Fibroblast of the conjunctiva (primary cell): Measurements from ENCODE around the gene CAMTA2.
A peak's percentile ranks its signal among the peaks of the same experiment; 100 is the strongest.

ENCODE experiments used
- DNase-seq: peaks from one replicate; pipeline ENCODE4 v3.0.0-alpha.2; 2010; ENCODE audit warnings: low read depth

CAMTA2 gene

DNA sequence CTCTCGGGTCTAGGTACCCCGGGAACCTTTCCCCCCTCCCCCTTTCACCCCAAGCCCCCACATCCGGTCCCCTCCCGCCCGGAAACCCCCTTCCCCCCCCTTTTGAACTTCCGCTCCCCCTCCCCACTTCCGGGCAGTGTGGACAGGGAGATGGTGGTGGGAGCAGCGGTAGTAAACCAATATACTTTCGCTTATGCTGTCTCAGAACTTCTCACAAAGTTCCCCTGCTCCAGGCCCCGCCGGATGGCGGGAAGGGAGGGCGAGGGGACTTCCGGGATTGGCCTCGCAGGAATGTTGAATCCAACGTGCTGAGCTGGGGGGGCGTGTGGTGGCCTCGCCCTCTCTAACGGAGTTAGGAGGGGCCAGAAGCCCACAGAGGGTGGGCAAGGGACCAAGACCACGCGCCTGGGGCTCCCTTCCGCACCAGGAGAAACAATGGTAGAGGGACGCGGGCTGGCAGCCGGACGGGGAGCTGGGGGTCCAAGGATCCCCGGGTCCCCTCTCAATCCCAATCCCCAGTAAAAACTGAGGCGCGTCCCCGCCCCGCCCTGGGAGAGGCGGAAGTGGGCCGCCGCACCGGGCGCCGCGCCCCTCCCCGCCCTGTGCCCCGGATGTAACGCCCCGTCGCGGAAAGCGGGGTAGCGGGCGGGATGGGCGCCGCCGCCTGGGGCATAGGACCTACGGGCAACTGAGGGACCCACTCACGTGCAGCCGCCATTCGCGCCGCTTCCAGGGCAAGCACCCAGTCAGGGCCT lies 39.9 kb downstream of the CAMTA2 start:
- DNase-seq: no peak

GRCh38 chr17:4947010-4947410 lies 40.5 kb downstream of the CAMTA2 start:
- DNase-seq: no peak

GRCh38 chr17:4946312-4946976 lies 41.0 kb downstream of the CAMTA2 start:
- no peak for DNase-seq

GRCh38 chr17:4945944-4946280 lies 41.6 kb downstream of the CAMTA2 start:
- DNase-seq: no peak

- peak; percentile 86 for DNase-seq
Measured at GRCh38 chr17:4945176-4945943, 42.1 kb downstream of the CAMTA2 start.

GRCh38 chr17:4944554-4945175 lies 42.8 kb downstream of the CAMTA2 start:
- no peak for DNase-seq

- DNase-seq: no peak
Measured at GRCh38 chr17:4944163-4944553, 43.3 kb downstream of the CAMTA2 start.

GRCh38 chr17:4942760-4943508 lies 44.5 kb downstream of the CAMTA2 start:
- no peak for DNase-seq

DNA sequence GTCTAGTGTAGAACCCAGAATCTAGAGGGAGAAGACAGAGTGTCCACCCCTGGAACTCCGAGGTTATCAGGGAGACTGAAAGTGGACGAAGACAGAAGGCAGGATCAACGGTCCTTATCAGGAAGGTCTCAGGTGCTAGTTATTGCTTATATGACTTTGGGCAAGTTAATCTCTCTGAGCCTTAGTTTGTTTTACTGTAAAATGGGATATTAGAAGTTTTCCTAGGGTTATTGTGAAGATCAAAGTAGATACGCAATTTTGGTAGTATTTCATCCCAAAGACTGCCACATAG lies 46.2 kb downstream of the CAMTA2 start:
- no peak for DNase-seq

DNA sequence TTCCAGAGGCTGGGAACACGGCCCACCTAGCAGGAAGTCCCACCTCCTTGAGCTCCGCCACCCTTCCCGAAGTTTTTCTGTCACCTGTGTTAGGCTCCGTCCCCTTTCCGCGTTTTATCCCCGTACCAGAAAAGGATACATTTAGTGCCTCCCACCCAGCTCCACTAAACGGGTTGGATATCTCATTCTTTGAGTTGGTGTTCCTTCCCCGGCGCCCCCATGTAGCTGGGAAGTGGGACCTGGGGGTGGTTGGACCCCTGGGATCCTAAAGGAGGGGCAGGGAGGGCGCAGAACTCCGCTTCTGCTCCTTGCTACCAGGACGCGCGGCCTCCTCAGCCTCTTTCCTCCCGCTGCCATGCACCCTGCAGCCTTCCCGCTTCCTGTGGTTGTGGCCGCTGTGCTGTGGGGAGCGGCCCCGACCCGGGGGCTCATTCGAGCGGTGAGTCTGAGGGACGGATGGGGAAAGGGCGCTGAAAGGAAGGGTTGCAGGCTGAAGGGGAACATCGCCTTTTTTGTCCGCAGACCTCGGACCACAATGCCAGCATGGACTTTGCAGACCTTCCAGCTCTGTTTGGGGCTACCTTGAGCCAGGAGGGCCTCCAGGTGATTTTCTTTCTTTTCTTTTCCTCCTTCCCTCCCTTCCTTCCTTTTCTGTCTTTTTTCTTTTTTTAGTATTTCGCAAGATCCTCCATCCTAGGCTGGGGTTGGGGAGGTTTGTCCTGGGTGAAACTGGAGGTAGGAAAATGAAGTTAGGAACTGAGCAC lies 46.7 kb downstream of the CAMTA2 start:
- DNase-seq: no peak

GRCh38 chr17:4939796-4940554 lies 47.5 kb downstream of the CAMTA2 start, which contains the start of the genes RNF167 and SLC25A11:
TSS of gene RNF167 (plus strand) at chr17:4940268. CDS start at chr17:4940910, 642 bp downstream.
TSS of gene SLC25A11 (minus strand) at chr17:4940046. CDS start at chr17:4939910, 136 bp downstream.
- peak; percentile 100 for DNase-seq

DNA sequence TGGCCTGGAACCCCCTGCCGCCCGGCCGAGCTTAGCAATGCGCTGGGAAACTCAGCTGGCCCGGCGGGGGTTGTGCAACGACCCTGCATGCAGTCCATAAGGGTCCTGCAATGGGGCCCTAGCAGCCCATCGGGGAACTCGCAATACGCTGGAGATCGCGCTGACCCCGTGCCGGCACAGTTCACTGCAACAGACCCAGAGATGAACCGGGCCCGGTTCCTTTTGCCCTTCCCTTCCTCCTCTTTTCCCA lies 48.0 kb downstream of the CAMTA2 start:
- DNase-seq: no peak

DNA sequence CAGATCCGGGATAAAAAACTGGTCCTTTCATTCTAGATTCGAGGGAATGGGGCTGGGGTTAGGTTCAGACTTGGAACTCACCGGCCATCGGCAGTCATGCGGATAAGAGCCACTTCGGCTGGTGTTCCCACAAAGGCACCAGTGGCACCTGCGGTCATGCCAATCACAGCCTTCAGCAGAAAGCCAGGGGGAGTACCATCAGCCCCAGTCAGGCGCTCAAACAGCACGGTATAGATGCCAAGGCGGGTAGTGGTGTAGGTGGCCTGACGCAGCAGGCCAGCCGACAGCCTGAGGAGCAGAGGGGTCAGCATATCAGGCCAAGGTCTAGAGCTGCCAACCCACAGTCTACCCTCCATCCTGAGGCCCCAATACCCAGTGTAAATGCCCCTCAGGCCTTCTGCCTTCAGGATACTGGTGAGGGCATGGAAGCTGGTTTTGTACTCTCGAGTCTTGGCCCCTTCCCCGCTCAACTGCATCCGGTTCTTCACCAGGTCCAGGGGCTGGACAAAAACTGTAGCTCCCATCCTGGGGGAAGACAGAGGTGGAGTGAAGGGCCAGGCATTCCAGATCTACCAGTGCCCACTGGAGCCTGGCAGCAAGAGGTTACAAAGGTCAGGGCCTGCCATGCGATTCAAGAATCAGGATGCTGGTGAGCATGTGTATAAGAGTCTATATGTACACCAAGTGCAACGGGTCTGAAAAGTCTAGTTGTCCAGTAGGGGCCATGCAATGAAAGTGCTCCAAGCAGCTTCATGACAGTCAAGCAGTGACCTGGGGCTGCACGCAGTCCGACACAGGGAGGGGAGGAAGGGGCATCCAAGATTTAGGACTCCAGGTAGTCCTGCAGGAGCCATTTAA lies 48.6 kb downstream of the CAMTA2 start:
- no peak for DNase-seq

GRCh38 chr17:4938069-4938491 lies 49.4 kb downstream of the CAMTA2 start:
- DNase-seq: no peak

DNA sequence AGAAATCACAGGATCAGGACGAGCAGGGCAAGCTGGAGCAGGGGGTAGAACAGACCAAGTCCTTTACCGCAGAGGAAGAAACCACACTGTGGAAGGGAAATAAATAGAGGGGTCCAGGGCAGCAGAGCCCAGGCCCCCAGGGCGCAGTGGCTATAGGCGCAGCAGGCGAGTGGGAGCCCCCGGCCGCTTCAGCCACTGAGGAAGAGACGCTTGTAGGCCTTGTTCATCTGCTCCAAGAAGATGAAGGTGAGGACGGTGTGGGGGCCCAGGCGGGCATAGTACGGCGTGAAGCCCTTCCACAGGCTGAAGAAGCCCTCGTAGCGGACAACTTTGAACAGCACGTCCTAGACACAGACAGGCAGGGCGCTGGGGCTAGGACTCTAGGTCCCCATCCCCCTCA lies 49.9 kb downstream of the CAMTA2 start:
- DNase-seq: no peak

DNA sequence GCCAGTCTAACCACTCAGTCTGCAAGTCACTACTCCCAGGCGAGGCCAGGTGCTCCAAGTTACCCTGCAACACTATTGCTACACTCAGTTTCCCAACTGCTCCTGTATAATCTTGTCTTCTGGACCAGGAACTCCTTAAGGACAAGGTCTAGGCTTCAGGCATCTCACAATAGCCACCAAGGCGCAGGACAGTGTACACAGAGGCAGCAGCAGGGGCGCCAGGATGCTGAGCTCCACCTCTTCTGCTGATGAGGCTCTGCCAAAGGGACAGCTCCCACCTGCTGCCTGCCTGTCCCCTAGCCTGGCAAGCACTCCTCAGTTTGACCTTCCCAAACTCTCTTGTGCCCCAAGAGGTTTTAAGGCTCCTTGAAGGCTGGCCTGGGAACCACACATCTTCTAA lies 51.0 kb downstream of the CAMTA2 start:
- no peak for DNase-seq

- no peak for DNase-seq
Measured at GRCh38 chr17:4935650-4936049, 51.8 kb downstream of the CAMTA2 start.

DNA sequence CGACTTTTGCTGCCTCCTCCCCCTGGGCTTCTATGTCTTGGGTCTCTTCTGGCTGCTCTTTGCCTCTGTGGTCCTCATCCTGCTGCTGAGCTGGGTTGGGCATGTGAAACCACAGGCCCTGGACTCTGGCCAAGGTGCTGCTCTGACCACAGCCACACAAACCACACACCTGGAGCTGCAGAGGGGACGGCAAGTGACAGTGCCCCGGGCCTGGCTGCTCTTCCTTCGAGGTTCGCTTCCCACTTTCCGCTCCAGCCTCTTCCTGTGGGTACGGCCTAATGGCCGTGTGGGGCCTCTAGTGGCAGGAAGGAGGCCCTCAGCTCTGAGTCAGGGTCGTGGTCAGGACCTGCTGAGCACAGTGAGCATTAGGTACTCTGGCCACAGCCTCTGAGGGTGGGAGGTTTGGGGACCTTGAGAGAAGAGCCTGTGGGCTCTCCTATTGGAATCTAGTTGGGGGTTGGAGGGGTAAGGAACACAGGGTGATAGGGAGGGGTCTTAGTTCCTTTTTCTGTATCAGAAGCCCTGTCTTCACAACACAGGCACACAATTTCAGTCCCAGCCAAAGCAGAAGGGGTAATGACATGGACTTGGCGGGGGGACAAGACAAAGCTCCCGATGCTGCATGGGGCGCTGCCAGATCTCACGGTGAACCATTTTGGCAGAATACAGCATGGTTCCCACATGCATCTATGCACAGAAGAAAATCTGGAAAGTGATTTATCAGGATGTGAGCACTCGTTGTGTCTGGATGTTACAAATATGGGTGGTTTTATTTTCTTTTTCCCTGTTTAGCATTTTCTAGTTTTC lies 53.1 kb downstream of the CAMTA2 start:
- no peak for DNase-seq

GRCh38 chr17:4933646-4934045 lies 53.8 kb downstream of the CAMTA2 start:
- DNase-seq: no peak
